ENCODE results near the gene AKR1C3.

- TF ChIP-seq ISL1 (CRISPR knock-in tag; IDR thresholded peaks at IDR 0.05) (no peak), ZC3H10 (CRISPR knock-in tag; IDR thresholded peaks at IDR 0.05) (no peak), ZFP30 (CRISPR knock-in tag; IDR thresholded peaks at IDR 0.05) (no peak), ZNF8 (CRISPR knock-in tag; IDR thresholded peaks at IDR 0.05) (no peak), ARNTL (CRISPR knock-in tag; IDR thresholded peaks at IDR 0.05; ENCODE audit: borderline replicate concordance, low read depth) (no peak), GLIS3 (CRISPR knock-in tag; IDR thresholded peaks at IDR 0.05) (no peak), BACH2 (CRISPR knock-in tag; IDR thresholded peaks at IDR 0.05; ENCODE audit: borderline replicate concordance) (no peak), TOX (CRISPR knock-in tag; IDR thresholded peaks at IDR 0.05; ENCODE audit: borderline replicate concordance) (no peak), TCF4 (CRISPR knock-in tag; IDR thresholded peaks at IDR 0.05; ENCODE audit: borderline replicate concordance) (no peak), PPARA (CRISPR knock-in tag; IDR thresholded peaks at IDR 0.05; ENCODE audit: borderline replicate concordance) (no peak), CSDC2 (CRISPR knock-in tag; IDR thresholded peaks at IDR 0.05) (no peak)
- TF ChIP-seq, protein P1, sequence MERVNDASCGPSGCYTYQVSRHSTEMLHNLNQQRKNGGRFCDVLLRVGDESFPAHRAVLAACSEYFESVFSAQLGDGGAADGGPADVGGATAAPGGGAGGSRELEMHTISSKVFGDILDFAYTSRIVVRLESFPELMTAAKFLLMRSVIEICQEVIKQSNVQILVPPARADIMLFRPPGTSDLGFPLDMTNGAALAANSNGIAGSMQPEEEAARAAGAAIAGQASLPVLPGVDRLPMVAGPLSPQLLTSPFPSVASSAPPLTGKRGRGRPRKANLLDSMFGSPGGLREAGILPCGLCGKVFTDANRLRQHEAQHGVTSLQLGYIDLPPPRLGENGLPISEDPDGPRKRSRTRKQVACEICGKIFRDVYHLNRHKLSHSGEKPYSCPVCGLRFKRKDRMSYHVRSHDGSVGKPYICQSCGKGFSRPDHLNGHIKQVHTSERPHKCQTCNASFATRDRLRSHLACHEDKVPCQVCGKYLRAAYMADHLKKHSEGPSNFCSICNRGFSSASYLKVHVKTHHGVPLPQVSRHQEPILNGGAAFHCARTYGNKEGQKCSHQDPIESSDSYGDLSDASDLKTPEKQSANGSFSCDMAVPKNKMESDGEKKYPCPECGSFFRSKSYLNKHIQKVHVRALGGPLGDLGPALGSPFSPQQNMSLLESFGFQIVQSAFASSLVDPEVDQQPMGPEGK (CRISPR knock-in tag; IDR thresholded peaks at IDR 0.05; ENCODE audit: borderline replicate concordance), result no peak
- TF ChIP-seq, protein P2, sequence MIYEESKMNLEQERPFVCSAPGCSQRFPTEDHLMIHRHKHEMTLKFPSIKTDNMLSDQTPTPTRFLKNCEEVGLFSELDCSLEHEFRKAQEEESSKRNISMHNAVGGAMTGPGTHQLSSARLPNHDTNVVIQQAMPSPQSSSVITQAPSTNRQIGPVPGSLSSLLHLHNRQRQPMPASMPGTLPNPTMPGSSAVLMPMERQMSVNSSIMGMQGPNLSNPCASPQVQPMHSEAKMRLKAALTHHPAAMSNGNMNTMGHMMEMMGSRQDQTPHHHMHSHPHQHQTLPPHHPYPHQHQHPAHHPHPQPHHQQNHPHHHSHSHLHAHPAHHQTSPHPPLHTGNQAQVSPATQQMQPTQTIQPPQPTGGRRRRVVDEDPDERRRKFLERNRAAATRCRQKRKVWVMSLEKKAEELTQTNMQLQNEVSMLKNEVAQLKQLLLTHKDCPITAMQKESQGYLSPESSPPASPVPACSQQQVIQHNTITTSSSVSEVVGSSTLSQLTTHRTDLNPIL (CRISPR knock-in tag; IDR thresholded peaks at IDR 0.05; ENCODE audit: low read depth), result no peak
Measured at GRCh38 chr10:5088703-5089261, 5.4 kb upstream of the AKR1C3 start.

Data from SK-N-SH treated with all-trans-retinoic acid at 6 μM for 48 hours (cell line).